ENCODE results near the gene ERO1A.

The ERO1A gene

DNA sequence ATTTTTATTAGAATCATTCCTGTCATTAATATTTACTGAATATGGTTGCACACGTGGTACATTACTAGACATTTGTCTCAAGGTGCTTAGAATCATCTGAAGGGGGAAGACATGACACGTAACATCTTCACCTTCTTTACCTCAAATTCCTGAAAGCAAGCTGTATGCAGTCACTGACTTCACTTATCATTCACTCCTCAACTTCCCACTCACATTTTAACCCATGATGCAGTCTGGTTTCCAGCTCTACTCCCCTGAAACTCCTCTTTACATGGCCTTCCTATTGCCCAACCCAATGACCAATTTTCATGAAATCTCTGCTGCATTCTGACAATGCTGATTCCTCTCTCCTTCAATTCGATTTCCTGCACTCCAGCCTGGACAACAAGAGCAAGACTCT, 5.9 kb upstream of the ERO1A start:
- in situ Hi-C loops (cut with HindIII; ENCODE audit: low sequenced_read_pairs) = no loop called here

DNA sequence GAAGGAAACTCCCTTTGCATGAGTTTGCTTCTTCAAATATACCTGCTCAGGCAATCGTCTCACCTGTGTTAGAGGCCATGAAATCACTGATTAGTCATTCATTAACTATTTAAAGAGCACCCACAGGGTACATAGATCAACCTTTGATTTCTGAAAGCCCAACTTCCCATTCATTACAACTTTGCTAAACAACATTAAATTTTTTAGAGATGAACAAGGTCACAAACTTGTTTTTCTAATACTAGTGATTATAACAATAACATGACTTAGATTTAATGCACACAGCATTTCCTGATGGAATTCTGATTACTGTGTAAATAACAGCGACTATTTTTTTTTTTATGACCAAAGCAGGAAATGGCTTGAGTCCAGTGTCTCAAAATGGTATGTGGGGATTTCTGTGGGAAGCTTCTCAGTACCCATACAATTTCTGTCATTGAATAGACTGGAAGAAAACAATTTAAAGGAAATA, 5.4 kb upstream of the ERO1A start:
- in situ Hi-C loops (cut with HindIII; ENCODE audit: low sequenced_read_pairs) = no loop called here

- in situ Hi-C loops (cut with HindIII; ENCODE audit: low sequenced_read_pairs) = no loop called here
These were observed 437 bp downstream of the ERO1A start for GRCh38 chr14:52694761-52695480.

DNA sequence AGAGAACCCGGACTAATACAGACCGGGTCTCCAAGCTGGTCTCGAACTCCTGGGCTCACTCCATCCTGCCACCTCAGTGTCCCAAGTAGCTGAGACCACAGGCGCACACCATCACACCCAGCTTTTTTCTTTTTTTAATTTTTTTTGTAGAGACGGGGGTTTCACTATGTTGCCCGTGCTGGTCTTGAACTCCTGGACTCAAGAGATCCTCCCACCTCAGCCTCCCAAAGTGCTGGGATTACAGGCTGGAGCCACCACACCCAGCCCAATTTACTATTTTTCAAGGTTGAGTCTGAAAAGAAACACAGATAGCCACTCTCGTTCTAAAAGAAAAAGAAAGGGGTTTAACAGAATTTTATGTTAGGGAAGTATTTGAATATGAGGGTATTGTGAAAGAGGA, 1.8 kb downstream of the ERO1A start:
- in situ Hi-C loops (cut with HindIII; ENCODE audit: low sequenced_read_pairs) = no loop called here

DNA sequence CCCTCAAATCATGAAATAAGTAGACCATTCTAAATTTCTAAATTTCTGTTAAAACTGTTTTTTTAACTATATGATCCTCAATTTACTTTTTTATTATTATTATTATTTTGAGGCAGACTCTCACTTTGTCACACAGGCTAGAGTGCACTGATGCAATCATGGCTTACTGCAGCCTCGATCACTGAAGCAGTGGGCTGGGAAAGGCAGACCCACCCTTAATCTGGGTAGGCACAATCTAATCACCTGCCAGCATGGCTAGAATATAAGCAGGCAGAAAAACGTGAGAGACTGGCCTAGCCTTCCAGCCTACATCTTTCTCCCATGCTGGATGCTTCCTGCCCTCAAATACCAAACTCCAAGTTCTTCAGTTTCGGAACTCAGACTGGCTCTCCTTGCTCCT, 2.3 kb downstream of the ERO1A start:
- in situ Hi-C loops (cut with HindIII; ENCODE audit: low sequenced_read_pairs) = no loop called here

GRCh38 chr14:52692248-52692962, 3.0 kb downstream of the ERO1A start:
- in situ Hi-C loops (cut with HindIII; ENCODE audit: low sequenced_read_pairs) = no loop called here

GRCh38 chr14:52690983-52691760, 4.2 kb downstream of the ERO1A start:
- in situ Hi-C loops (cut with HindIII; ENCODE audit: low sequenced_read_pairs) = no loop called here

DNA sequence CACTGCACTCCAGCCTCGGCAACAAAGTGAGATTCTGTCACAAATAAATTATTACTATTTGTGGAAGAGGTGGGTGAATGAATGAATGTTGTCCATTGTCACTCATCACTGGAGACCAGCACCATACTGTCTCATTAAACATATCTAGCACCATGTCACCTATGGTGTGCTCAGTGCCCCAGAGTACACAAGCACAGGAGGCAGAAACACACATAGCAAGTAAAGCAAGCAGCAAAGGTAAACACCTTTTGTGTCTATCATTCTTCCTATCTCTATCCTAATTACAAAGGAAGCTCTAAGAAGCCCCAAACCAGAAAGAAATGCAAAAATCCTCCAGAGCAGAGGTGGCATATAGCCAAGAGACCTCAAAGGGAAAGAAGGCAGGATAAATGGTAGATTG, 9.2 kb downstream of the ERO1A start:
- in situ Hi-C loops (cut with HindIII; ENCODE audit: low sequenced_read_pairs) = no loop called here

DNA sequence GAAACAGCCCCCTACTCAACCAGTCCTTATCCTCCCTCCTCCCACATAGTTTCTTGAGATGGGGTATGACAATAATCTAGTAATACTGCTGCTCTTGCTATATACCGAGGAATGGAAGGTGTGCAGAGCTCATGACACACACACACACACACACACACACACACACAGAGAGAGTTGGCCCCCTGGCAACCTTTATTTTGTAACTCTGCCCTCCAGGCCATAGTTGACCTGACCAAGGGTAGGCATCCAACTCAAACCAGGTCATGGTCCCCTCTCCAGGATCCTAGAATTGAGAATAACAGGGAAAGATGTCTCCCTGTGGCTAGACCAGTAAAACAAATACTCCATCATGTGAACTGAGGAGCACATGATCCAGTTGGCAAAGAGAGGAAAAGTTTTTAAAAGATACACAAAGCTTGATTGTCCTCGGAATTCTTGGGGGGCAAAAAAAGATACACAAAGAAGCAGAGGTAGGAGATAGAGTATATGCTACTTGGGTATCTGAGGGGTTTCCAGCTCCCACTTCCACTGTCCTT, 11.3 kb downstream of the ERO1A start:
- in situ Hi-C loops (cut with HindIII; ENCODE audit: low sequenced_read_pairs) = no loop called here

GRCh38 chr14:52678591-52678990, 16.8 kb downstream of the ERO1A start:
- in situ Hi-C loops (cut with HindIII; ENCODE audit: low sequenced_read_pairs) = no loop called here

DNA sequence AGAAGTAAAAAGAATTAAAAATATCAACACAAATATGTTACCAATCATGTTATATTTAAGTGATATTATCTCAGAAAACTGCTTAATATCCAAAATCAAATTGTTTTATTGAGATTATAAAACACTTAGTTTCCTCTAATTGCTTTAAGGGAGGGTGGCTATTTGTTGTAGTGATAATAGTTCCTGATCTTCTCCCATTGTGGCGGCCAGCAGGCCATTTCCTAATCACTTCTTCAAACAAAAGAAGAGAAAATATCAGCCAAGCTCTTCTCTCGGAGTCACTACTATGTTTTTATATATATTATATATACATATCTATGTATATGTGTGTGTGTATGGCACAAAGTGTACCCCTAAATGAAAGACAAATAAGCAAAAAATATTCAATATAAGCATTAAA, 31.5 kb downstream of the ERO1A start:
- in situ Hi-C loops (cut with HindIII; ENCODE audit: low sequenced_read_pairs) = no loop called here

DNA sequence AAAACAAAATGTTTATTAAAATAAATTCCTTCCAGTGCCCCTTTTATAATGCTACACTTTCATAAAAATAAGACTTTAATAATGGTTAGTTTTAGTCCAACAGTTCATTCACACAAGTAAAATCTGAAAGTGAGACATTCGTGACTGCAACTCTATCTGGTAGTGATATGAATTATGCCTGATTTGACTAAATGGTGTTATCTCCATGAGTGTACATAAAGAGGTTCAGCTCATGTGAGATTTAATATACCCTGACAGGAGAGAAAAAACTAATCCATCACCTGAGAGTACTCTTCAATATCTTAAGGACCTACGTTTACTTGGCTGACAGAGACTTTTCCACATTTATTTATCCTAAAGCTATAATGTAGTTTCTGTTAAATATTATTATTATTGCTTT, 34.0 kb downstream of the ERO1A start:
- in situ Hi-C loops (cut with HindIII; ENCODE audit: low sequenced_read_pairs) = no loop called here

GRCh38 chr14:52660832-52661231, 34.5 kb downstream of the ERO1A start:
- in situ Hi-C loops (cut with HindIII; ENCODE audit: low sequenced_read_pairs) = no loop called here

DNA sequence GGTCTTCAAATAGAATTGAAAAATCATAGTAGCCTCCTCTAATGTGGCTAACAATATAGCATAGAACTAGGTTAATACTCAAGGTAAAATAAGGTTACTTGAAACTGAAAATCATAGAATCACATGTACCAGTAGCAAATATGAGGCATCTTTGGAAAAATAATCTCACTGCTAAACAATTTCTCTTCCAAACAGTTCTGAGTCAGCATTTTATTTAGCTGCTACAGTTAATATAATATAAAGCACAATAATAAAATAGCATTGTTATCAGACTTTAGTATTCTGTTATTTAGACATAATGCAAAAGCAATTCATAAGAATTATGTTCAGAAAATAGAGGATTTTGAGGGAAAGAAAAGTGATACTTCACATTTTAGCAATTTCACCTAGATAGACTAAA, 35.0 kb downstream of the ERO1A start:
- in situ Hi-C loops (cut with HindIII; ENCODE audit: low sequenced_read_pairs) = no loop called here

DNA sequence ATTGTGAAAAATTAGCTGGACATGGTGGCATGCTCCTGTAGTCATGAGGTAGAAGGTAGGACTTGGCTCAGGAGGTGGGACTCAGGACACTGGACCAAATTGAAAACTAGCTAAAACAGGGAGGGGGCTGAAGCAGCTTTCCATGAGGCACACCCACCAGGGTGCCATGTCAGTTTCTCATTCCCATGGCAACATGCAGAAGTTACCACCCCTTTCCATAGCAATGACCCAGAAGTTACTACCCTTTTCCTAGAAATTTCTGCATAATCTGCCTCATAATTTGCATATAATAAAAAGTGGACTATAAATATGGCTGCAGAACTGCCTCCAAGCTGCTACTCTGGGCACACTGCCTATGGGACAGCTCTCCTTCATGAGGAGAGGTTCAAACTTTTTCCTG, 38.5 kb downstream of the ERO1A start:
- in situ Hi-C loops (cut with HindIII; ENCODE audit: low sequenced_read_pairs) = no loop called here

GRCh38 chr14:52650774-52651173, 44.6 kb downstream of the ERO1A start:
- in situ Hi-C loops (cut with HindIII; ENCODE audit: low sequenced_read_pairs) = no loop called here

DNA sequence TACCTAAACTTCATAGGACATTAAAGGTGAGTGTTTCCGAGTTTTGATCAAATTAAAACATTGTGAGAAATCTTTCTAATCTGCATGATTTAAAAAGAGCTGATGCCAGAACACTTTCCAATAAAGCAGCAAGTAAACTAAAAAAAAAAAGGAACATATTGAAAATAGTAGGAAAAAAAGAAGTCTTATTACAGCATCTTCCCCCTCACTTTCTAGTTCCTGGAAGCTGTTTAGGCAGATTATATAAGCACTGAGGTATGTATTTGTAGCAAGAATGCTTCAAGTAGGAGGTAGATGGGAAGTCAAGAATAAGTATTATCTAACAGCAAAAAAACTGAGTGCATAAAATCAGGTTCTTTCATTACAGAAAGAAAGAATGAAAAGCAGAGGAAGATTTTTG, 45.8 kb downstream of the ERO1A start:
- in situ Hi-C loops (cut with HindIII; ENCODE audit: low sequenced_read_pairs) = no loop called here

GRCh38 chr14:52641745-52642144, 53.6 kb downstream of the ERO1A start:
- in situ Hi-C loops (cut with HindIII; ENCODE audit: low sequenced_read_pairs) = no loop called here

DNA sequence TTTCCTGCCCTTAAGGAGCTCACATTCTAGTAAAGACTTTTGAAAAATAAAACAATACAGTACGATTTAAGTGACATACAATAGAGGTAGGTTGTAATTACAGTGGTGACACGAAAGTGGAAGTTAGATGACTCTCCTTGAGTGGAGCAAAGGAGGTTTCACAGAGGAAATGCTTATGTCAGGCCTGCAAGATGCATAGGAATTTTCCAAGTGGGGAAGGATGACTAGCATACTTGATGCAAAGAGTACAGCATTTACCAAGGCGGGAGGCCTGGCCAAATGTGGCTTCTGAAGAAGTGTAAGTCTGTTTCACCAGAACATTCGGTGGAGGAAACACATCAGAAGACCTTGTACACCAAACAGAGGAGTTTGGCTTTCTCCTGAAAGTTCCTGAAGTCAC, 55.2 kb downstream of the ERO1A start:
- in situ Hi-C loops (cut with HindIII; ENCODE audit: low sequenced_read_pairs) = no loop called here

DNA sequence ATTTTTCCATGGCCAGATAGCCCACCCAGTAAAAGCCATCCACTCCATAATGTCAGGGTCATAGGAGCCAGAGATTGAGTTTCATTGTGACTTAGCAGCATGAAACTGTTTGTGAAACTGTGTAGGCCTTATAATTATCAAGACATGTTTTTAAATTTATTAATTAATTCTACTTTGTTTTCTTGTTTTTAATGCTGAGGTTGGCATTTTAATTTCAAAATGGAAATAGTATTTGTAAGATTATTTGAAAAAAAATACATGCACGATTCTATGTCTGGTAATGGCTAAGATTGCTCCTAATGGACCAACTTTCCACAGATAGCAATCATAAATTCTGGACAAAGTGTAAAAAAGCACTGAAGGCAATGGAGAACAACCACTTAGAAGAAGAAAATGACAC, 75.7 kb downstream of the ERO1A start:
- in situ Hi-C loops (cut with HindIII; ENCODE audit: low sequenced_read_pairs) = no loop called here

- in situ Hi-C loops (cut with HindIII; ENCODE audit: low sequenced_read_pairs) = no loop called here
These were observed 76.8 kb downstream of the ERO1A start for GRCh38 chr14:52618602-52619001.

DNA sequence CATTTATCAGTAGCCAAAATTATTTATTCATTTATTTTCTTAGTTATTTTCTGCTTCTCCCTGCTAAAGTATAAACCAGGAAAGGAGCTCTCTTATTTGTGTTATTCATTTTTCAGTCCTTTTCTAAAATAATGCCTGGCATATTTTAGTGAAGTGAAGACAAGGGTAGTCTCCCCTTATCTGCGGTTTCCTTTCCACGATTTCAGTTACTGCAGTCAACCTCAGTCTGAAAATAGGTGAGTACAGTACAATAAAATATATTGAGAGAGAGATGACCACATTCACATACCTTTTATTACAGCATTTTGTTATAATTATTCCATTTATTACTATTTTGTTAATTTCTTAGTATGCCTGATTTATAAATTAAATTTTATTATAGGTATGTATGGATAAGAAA, 85.2 kb downstream of the ERO1A start:
- in situ Hi-C loops (cut with HindIII; ENCODE audit: low sequenced_read_pairs) = no loop called here
